ENCODE results near the gene ACSF3.

Gene ACSF3

GRCh38 chr16:89150090-89150835 lies 56.6 kb downstream of the ACSF3 start:
- Histone ChIP-seq H3K4me3 (ENCODE audit: low read depth, low read length) (no peak overlapping the region), H3K27ac (ENCODE audit: extremely low read depth, low read depth, low read length) (no peak overlapping the region), H3K36me3 (ENCODE audit: control insufficient read depth in 2 of 2, insufficient read depth in 1 of 2, low read length in 2 of 2) (peaks cover 0 to 52% of the 10 kb centered on the region in 2 experiments; a peak in 2 of 3 replicates), H3K9me3 (ENCODE audit: control insufficient read depth, insufficient read depth, low read depth, low read length) (no peaks in the 10 kb centered on the region), H3K4me1 (ENCODE audit: control insufficient read depth, insufficient read depth, low read length) (no peaks in the 10 kb centered on the region)
- TF ChIP-seq ZIC2 (tag by site-specific recombination; IDR thresholded peaks at IDR 0.05), result 0 out of 2 replicates have a peak, but pooled peaks have one; percentile 13
- no peak for TF ChIP-seq BCL11B (tag by site-specific recombination; IDR thresholded peaks at IDR 0.05; ENCODE audit: low read depth)
- TF ChIP-seq ZNF302 (tag by site-specific recombination; IDR thresholded peaks at IDR 0.05; ENCODE audit: low read depth), result no peak
- ChIA-PET CTCF (interaction anchor here (1.3 kb wide), 1 partner anchor 17 kb away, joined by 5 read pairs; no protein-coding TSS in a partner anchor), POLR2A (no interaction called here)

GRCh38 chr16:89150981-89151380 lies 57.3 kb downstream of the ACSF3 start:
- no peak for TF ChIP-seq ZNF311 (tag by site-specific recombination; IDR thresholded peaks at IDR 0.05; ENCODE audit: borderline replicate concordance)
- CTCF ChIA-PET, result interaction anchor here (1.3 kb wide), 1 partner anchor 16 kb away, joined by 5 read pairs; no protein-coding TSS in a partner anchor
- Histone ChIP-seq H3K4me3 (ENCODE audit: low read depth, low read length) (no peak overlapping the region), H3K27ac (ENCODE audit: extremely low read depth, low read depth, low read length) (no peak overlapping the region), H3K36me3 (ENCODE audit: control insufficient read depth in 2 of 2, insufficient read depth in 1 of 2, low read length in 2 of 2) (peaks cover 0 to 45% of the 10 kb centered on the region in 2 experiments; a peak in 2 of 3 replicates), H3K9me3 (ENCODE audit: control insufficient read depth, insufficient read depth, low read depth, low read length) (no peaks in the 10 kb centered on the region), H3K4me1 (ENCODE audit: control insufficient read depth, insufficient read depth, low read length) (no peaks in the 10 kb centered on the region)
- POLR2A ChIA-PET, result no interaction called here

GRCh38 chr16:89152831-89153700 lies 59.4 kb downstream of the ACSF3 start:
- ChIA-PET POLR2A (no interaction called here), CTCF (interaction anchor here (1.8 kb wide), 1 partner anchor 14 kb away, joined by 6 read pairs; no protein-coding TSS in a partner anchor)
- TF ChIP-seq EGR2 (tag by site-specific recombination; IDR thresholded peaks at IDR 0.05; ENCODE audit: low read depth) (0 out of 2 replicates have a peak, but pooled peaks have one; percentile 14), AEBP2 (tag by site-specific recombination; IDR thresholded peaks at IDR 0.05; ENCODE audit: borderline replicate concordance) (no peak)
- no peak overlapping the region for H3K27ac ChIP-seq (ENCODE audit: extremely low read depth, low read depth, low read length)
- H3K9me3 ChIP-seq (ENCODE audit: control insufficient read depth, insufficient read depth, low read depth, low read length), result no peaks in the 10 kb centered on the region
- peaks cover 0 to 34% of the 10 kb centered on the region in 2 experiments; a peak in 2 of 3 replicates for H3K36me3 ChIP-seq (ENCODE audit: control insufficient read depth in 2 of 2, insufficient read depth in 1 of 2, low read length in 2 of 2)
- H3K4me1 ChIP-seq (ENCODE audit: control insufficient read depth, insufficient read depth, low read length), result no peaks in the 10 kb centered on the region
- no peak overlapping the region for H3K4me3 ChIP-seq (ENCODE audit: low read depth, low read length)

GRCh38 chr16:89153848-89154271 lies 60.2 kb downstream of the ACSF3 start:
- POLR2A ChIA-PET, result no interaction called here
- CTCF ChIA-PET, result interaction anchor here (1.8 kb wide), 1 partner anchor 13 kb away, joined by 6 read pairs; no protein-coding TSS in a partner anchor

More at GRCh38 chr16:89153848-89154271, 60.2 kb downstream of the ACSF3 start:
- no peak overlapping the region for H3K27ac ChIP-seq (ENCODE audit: extremely low read depth, low read depth, low read length)
- H3K36me3 ChIP-seq (ENCODE audit: control insufficient read depth in 2 of 2, insufficient read depth in 1 of 2, low read length in 2 of 2), result peaks cover 0 to 28% of the 10 kb centered on the region in 2 experiments; a peak in 2 of 3 replicates
- no peaks in the 10 kb centered on the region for H3K9me3 ChIP-seq (ENCODE audit: control insufficient read depth, insufficient read depth, low read depth, low read length)
- no peaks in the 10 kb centered on the region for H3K4me1 ChIP-seq (ENCODE audit: control insufficient read depth, insufficient read depth, low read length)
- H3K4me3 ChIP-seq (ENCODE audit: low read depth, low read length), result no peak overlapping the region
- no peak for TF ChIP-seq BCL6B (tag by site-specific recombination; IDR thresholded peaks at IDR 0.05)
- TF ChIP-seq KLF10 (tag by site-specific recombination; IDR thresholded peaks at IDR 0.05), result no peak
- no peak for TF ChIP-seq PBX3 (CRISPR knock-in tag; IDR thresholded peaks at IDR 0.05)
- no peak for TF ChIP-seq ZNF266 (tag by site-specific recombination; IDR thresholded peaks at IDR 0.05; ENCODE audit: low read depth)
- TF ChIP-seq BCL11A (tag by site-specific recombination; IDR thresholded peaks at IDR 0.05; ENCODE audit: low read depth), result no peak
- no peak for TF ChIP-seq GLIS2 (tag by site-specific recombination; IDR thresholded peaks at IDR 0.05)
